ENCODE measurements around the gene RAB3C.
"Not testable (repeated sequence)": the region's sequence is repeated elsewhere in the genome, so short reads cannot be mapped to it uniquely, and the experiment has no call there.

Gene RAB3C

GRCh38 chr5:58582803-58583491 lies at the start of gene RAB3C:
RAB3C (plus strand) TSS chr5:58583075; CDS start chr5:58583209, 134 bp downstream.
- in situ Hi-C loops (cut with HindIII; ENCODE audit: low sequenced_read_pairs) = no loop called here

- in situ Hi-C loops (cut with HindIII; ENCODE audit: low sequenced_read_pairs) = not testable (repeated sequence)
These were observed 40.9 kb upstream of the RAB3C start for GRCh38 chr5:58541935-58542334.

GRCh38 chr5:58542709-58543108 lies 40.2 kb upstream of the RAB3C start:
- in situ Hi-C loops (cut with HindIII; ENCODE audit: low sequenced_read_pairs) = no loop called here

GRCh38 chr5:58543723-58544122 lies 39.2 kb upstream of the RAB3C start:
- in situ Hi-C loops (cut with HindIII; ENCODE audit: low sequenced_read_pairs) = no loop called here

- in situ Hi-C loops (cut with HindIII; ENCODE audit: low sequenced_read_pairs) = no loop called here
These were observed 38.7 kb upstream of the RAB3C start for GRCh38 chr5:58544195-58544594.

- in situ Hi-C loops (cut with HindIII; ENCODE audit: low sequenced_read_pairs) = no loop called here
These were observed 37.9 kb upstream of the RAB3C start for GRCh38 chr5:58544926-58545325.

- in situ Hi-C loops (cut with HindIII; ENCODE audit: low sequenced_read_pairs) = no loop called here
These were observed 37.0 kb upstream of the RAB3C start for GRCh38 chr5:58545912-58546311.

GRCh38 chr5:58548068-58548467 lies 34.8 kb upstream of the RAB3C start:
- in situ Hi-C loops (cut with HindIII; ENCODE audit: low sequenced_read_pairs) = no loop called here

- in situ Hi-C loops (cut with HindIII; ENCODE audit: low sequenced_read_pairs) = loop anchor here (5.0 kb wide), 1 partner anchor 66 kb away; no protein-coding TSS in a partner anchor
These were observed 31.4 kb upstream of the RAB3C start for GRCh38 chr5:58551492-58551891.

- in situ Hi-C loops (cut with HindIII; ENCODE audit: low sequenced_read_pairs) = not testable (repeated sequence)
These were observed 25.1 kb upstream of the RAB3C start for GRCh38 chr5:58557665-58558338.

GRCh38 chr5:58563016-58563700 lies 19.7 kb upstream of the RAB3C start:
- in situ Hi-C loops (cut with HindIII; ENCODE audit: low sequenced_read_pairs) = not testable (repeated sequence)

GRCh38 chr5:58564043-58564832 lies 18.6 kb upstream of the RAB3C start:
- in situ Hi-C loops (cut with HindIII; ENCODE audit: low sequenced_read_pairs) = not testable (repeated sequence)

- in situ Hi-C loops (cut with HindIII; ENCODE audit: low sequenced_read_pairs) = no loop called here
These were observed 17.8 kb upstream of the RAB3C start for GRCh38 chr5:58565033-58565432.

- in situ Hi-C loops (cut with HindIII; ENCODE audit: low sequenced_read_pairs) = no loop called here
These were observed 11.4 kb upstream of the RAB3C start for GRCh38 chr5:58571501-58571900.

- in situ Hi-C loops (cut with HindIII; ENCODE audit: low sequenced_read_pairs) = not testable (repeated sequence)
These were observed 9.9 kb upstream of the RAB3C start for GRCh38 chr5:58572973-58573372.

GRCh38 chr5:58579781-58580180 lies 3.1 kb upstream of the RAB3C start:
- in situ Hi-C loops (cut with HindIII; ENCODE audit: low sequenced_read_pairs) = no loop called here

GRCh38 chr5:58582019-58582802 lies 664 bp upstream of the RAB3C start:
- in situ Hi-C loops (cut with HindIII; ENCODE audit: low sequenced_read_pairs) = no loop called here

- in situ Hi-C loops (cut with HindIII; ENCODE audit: low sequenced_read_pairs) = no loop called here
These were observed 13.1 kb downstream of the RAB3C start for GRCh38 chr5:58595952-58596351.

GRCh38 chr5:58598440-58598839 lies 15.6 kb downstream of the RAB3C start:
- in situ Hi-C loops (cut with HindIII; ENCODE audit: low sequenced_read_pairs) = no loop called here

- in situ Hi-C loops (cut with HindIII; ENCODE audit: low sequenced_read_pairs) = no loop called here
These were observed 16.3 kb downstream of the RAB3C start for GRCh38 chr5:58599217-58599616.
